ENCODE data around the gene NXNL1. TPM values are rescaled to one million over a fixed set of nuclear protein-coding genes. Genes with fewer than 3 reads are reported as not detected.
"Not testable (repeated sequence)": the region's sequence is repeated elsewhere in the genome, so short reads cannot be mapped to it uniquely, and the experiment has no call there.

The NXNL1 gene
- total RNA-seq, 4 donors from 2014 or later, result not detected

DNA sequence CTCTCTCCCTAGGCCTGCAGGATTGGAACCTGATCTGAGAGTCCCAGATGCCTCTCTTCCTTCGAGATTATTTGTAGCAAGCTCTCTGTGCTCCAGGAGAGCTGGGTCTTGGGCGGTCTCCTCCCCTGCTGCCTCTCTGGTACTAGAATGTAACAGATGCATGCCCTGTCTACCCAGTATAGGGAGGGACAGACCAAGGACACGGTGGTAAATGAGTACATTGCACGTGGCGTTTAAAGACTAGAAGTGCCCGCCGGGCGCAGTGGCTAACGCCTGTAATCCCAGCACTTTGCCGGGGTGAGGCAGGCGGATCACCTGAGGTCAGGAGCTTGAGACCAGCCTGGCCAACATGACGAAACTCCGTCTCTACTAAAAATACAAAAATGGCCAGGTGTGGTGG lies 21.3 kb upstream of the NXNL1 start:
- no peak overlapping the region for H3K27ac ChIP-seq

DNA sequence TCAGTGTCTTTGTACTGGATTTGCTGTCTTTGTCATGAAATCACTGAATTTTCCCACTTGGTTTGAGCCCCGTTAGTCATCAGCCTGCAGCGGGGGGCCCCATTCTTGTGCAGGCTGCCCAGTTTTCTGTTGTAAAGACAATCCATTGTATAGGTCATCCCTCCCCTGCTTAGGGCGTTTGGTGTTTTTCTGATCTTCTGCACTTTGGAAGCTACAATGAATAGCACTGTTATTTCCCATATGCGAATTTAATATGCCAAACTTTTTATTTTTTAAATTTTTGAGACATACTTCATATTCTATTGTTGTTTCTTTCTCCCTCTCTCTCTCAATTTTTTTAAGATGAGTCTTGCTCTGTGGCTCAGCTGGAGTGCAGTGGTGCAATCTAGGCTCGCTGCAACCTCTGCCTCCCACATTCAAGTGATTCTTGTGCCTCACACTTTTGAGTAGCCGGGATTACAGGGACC lies 18.6 kb upstream of the NXNL1 start:
- TF ChIP-seq, protein P1, sequence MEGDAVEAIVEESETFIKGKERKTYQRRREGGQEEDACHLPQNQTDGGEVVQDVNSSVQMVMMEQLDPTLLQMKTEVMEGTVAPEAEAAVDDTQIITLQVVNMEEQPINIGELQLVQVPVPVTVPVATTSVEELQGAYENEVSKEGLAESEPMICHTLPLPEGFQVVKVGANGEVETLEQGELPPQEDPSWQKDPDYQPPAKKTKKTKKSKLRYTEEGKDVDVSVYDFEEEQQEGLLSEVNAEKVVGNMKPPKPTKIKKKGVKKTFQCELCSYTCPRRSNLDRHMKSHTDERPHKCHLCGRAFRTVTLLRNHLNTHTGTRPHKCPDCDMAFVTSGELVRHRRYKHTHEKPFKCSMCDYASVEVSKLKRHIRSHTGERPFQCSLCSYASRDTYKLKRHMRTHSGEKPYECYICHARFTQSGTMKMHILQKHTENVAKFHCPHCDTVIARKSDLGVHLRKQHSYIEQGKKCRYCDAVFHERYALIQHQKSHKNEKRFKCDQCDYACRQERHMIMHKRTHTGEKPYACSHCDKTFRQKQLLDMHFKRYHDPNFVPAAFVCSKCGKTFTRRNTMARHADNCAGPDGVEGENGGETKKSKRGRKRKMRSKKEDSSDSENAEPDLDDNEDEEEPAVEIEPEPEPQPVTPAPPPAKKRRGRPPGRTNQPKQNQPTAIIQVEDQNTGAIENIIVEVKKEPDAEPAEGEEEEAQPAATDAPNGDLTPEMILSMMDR (IDR thresholded peaks at IDR 0.05), result no peak
- TF ChIP-seq POLR2AphosphoS5 (IDR thresholded peaks at IDR 0.05), result no peak
- no peak for TF ChIP-seq POLR2A (IDR thresholded peaks at IDR 0.05)
- TF ChIP-seq EP300 (IDR thresholded peaks at IDR 0.05), result no peak
- ATAC-seq, result no peak
- Histone ChIP-seq H3K27ac (peak overlapping the region in 2 of 4 donors; percentile 19 to 49), H3K36me3 (peaks cover 0 to 5% of the 10 kb centered on the region in 2 donors), H3K4me3 (no peak overlapping the region), H3K27me3 (no peaks in the 10 kb centered on the region), H3K9me3 (no peaks in the 10 kb centered on the region), H3K4me1 (peaks cover 0 to 41% (median 5%) of the 10 kb centered on the region in 3 donors)
- 42 to 64% methylated on average over 4 to 5 of the region's 6 CpGs for WGBS, 2 donors (ENCODE audit: low coverage in 1 of 2)

More for the DNA sequence above, 21.3 kb upstream of the NXNL1 start:
- peaks cover 0 to 14% of the 10 kb centered on the region in 2 donors for H3K36me3 ChIP-seq
- no peak for ATAC-seq
- H3K27me3 ChIP-seq, result no peaks in the 10 kb centered on the region
- H3K4me3 ChIP-seq, result no peak overlapping the region
- H3K4me1 ChIP-seq, result peaks cover 0 to 18% (median 0%) of the 10 kb centered on the region in 3 donors
- no peaks in the 10 kb centered on the region for H3K9me3 ChIP-seq
- 87 to 92% methylated on average over 4 to 7 of the region's 13 CpGs for WGBS, 2 donors (ENCODE audit: low coverage in 1 of 2)
- TF ChIP-seq, protein P1 (IDR thresholded peaks at IDR 0.05), result no peak
- TF ChIP-seq POLR2A (IDR thresholded peaks at IDR 0.05) (no peak), EP300 (IDR thresholded peaks at IDR 0.05) (no peak), POLR2AphosphoS5 (IDR thresholded peaks at IDR 0.05) (no peak)

DNA sequence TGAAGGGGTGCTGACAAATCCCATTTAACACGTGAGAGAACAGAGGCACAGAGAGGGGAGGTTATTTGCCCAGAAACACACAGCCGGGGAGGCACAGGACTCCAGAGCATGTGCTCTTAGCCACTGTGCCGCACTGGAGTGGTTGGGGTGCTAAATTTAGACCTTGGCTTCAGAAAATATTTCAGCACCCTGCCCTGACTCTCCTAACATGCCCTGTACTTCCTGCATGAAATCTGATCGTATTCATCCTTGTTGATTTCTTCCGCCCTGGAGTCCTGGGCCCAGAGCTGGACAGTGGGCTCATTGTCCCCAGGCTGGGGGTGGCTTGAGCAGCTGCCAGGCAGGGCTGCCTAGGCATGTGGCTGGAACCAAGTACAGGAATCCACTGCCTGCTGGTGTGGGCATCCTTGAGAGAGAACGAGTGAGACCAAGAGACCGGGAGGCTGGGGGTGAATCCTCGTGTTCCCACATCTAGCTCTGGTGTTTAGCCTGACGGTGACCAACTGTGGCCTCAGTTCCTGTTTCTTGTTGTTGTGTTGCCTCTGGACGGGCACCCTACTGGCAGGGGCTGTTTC lies 14.9 kb upstream of the NXNL1 start:
- Histone ChIP-seq H3K36me3 (no peaks in the 10 kb centered on the region), H3K4me3 (no peak overlapping the region), H3K4me1 (peaks cover 0 to 49% (median 13%) of the 10 kb centered on the region in 3 donors), H3K27ac (peak overlapping the region in 3 of 4 donors; percentile 59 to 73 (median 64)), H3K27me3 (no peaks in the 10 kb centered on the region), H3K9me3 (no peaks in the 10 kb centered on the region)
- WGBS, 2 donors (ENCODE audit: low coverage in 1 of 2), result 21 to 40% methylated on average over 4 to 7 of the region's 10 CpGs
- TF ChIP-seq EP300 (IDR thresholded peaks at IDR 0.05) (no peak), POLR2A (IDR thresholded peaks at IDR 0.05) (no peak), POLR2AphosphoS5 (IDR thresholded peaks at IDR 0.05) (no peak)
- TF ChIP-seq, protein P1 (IDR thresholded peaks at IDR 0.05), result no peak
- ATAC-seq, result peak; percentile 66

DNA sequence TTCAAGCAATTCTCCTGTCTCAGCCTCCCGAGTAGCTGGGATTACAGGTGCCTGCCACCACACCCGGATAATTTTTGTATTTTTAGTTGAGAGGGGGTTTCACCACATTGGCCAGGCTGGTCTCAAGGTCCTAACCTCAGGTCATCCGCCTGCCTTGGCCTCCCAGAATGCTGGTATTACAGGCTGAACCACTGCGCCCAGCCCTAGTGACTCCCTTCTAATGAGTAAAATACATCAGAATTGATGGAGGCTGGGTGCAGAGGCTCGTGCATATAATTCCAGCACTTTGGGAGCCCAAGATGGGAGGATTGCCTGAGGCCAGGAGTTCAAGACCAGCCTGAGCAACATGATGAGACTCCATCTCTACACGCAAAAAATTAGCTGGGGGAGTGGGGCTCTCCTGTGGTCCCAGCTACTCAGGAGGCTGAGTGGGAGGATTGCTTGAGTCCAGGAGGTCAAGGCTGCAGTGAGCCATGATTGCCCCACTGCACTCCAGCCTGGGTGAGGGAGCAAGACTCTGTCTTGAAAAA lies 14.3 kb upstream of the NXNL1 start:
- H3K9me3 ChIP-seq, H3K27me3 ChIP-seq, ATAC-seq, H3K36me3 ChIP-seq, H3K4me3 ChIP-seq: not testable (repeated sequence)
- peak overlapping the region in 3 of 4 donors; percentile 59 to 73 (median 64) for H3K27ac ChIP-seq
- 64% methylated on average over 5 of the region's 6 CpGs; no CpG with 5 or more reads in 1 of the 2 donors for WGBS, 2 donors (ENCODE audit: low coverage in 1 of 2)
- peaks cover 0 to 51% (median 13%) of the 10 kb centered on the region in 3 donors for H3K4me1 ChIP-seq

DNA sequence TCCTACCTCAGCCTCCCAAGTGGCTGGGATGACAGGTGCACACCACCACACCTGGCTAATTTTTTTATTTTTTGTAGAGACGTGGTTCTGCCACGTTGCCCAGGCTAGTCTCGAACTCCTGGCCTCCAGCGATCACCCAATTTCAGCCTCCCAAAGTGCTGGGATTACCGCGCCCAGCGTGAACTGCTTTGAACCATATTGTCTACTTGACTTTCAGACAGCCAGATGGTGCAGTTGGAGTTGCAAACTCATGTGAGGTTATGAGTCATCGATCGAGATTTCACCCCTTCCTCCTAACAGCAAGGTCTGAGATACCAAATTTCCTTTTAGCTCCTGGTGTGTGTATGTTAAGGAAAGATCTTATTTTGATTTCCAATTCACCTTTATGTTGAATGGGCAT lies 12.3 kb upstream of the NXNL1 start:
- TF ChIP-seq EP300 (IDR thresholded peaks at IDR 0.05) (no peak), POLR2A (IDR thresholded peaks at IDR 0.05) (no peak), POLR2AphosphoS5 (IDR thresholded peaks at IDR 0.05) (no peak)
- TF ChIP-seq, protein P1 (IDR thresholded peaks at IDR 0.05), result no peak
- H3K27ac ChIP-seq, result peak overlapping the region in 1 of 4 donors; percentile 20
- peaks cover 0 to 65% (median 23%) of the 10 kb centered on the region in 3 donors for H3K4me1 ChIP-seq
- H3K9me3 ChIP-seq, result no peaks in the 10 kb centered on the region
- ATAC-seq, result no peak
- H3K27me3 ChIP-seq, result no peaks in the 10 kb centered on the region
- no peaks in the 10 kb centered on the region for H3K36me3 ChIP-seq
- no peak overlapping the region for H3K4me3 ChIP-seq
- 80 to 81% methylated on average over 1 to 9 of the region's 9 CpGs for WGBS, 2 donors (ENCODE audit: low coverage in 1 of 2)
